Fibroblast of villous mesenchyme (primary cell): Measurements from ENCODE around the gene ADAM12. TPM values are rescaled to one million over a fixed set of nuclear protein-coding genes. Genes with fewer than 3 reads are reported as not detected.

ENCODE experiments used
- DNase-seq: peaks from one replicate; pipeline ENCODE4 v3.0.0-alpha.2; 2010; ENCODE audit warnings: low read depth
- H3K4me3 ChIP-seq: 2 replicates; pipeline ENCODE4 v1.5.1; 2011; ENCODE audit warnings: low read depth, mild to moderate bottlenecking, low read length
- total RNA-seq: library from RNA; depleted of rRNA; stranded (reverse); fragments of >200 nt; gene quantifications from 2 replicates; pipeline ENCODE4 v1.2.3, GENCODE V29; 2012
- TF ChIP-seq, protein P1 (sequence below): IDR thresholded peaks from 2 replicates; pipeline ENCODE4 v1.5.1; 2012; ENCODE audit warnings: low read depth, mild to moderate bottlenecking, low read length; ENCODE audit not compliant: insufficient read depth

The ADAM12 gene
- total RNA-seq, 1 donor: 22.5 TPM

DNA sequence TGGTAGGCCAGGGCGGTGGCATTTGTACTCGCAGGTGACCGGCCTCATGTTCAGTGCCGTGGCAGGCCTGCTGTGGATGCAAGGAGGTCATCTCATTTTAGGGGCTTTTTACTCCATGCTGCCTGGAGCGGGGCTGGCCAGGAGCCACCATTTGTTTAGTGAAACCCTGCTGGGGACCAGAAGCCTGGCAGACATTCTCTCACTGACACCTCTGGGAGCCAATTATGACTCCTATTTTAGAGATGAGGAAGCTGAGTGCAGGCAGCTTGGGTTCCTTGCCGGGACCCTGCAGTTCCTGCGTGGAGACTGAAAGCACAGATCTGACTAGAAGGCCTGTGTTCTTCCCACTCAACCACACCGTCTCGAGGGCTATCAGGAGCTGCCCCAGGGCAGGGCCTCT is 305.3 kb downstream of the ADAM12 start:
- no peak overlapping the region for H3K4me3 ChIP-seq
- DNase-seq: no peak
- TF ChIP-seq, protein P1, sequence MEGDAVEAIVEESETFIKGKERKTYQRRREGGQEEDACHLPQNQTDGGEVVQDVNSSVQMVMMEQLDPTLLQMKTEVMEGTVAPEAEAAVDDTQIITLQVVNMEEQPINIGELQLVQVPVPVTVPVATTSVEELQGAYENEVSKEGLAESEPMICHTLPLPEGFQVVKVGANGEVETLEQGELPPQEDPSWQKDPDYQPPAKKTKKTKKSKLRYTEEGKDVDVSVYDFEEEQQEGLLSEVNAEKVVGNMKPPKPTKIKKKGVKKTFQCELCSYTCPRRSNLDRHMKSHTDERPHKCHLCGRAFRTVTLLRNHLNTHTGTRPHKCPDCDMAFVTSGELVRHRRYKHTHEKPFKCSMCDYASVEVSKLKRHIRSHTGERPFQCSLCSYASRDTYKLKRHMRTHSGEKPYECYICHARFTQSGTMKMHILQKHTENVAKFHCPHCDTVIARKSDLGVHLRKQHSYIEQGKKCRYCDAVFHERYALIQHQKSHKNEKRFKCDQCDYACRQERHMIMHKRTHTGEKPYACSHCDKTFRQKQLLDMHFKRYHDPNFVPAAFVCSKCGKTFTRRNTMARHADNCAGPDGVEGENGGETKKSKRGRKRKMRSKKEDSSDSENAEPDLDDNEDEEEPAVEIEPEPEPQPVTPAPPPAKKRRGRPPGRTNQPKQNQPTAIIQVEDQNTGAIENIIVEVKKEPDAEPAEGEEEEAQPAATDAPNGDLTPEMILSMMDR: no peak

DNA sequence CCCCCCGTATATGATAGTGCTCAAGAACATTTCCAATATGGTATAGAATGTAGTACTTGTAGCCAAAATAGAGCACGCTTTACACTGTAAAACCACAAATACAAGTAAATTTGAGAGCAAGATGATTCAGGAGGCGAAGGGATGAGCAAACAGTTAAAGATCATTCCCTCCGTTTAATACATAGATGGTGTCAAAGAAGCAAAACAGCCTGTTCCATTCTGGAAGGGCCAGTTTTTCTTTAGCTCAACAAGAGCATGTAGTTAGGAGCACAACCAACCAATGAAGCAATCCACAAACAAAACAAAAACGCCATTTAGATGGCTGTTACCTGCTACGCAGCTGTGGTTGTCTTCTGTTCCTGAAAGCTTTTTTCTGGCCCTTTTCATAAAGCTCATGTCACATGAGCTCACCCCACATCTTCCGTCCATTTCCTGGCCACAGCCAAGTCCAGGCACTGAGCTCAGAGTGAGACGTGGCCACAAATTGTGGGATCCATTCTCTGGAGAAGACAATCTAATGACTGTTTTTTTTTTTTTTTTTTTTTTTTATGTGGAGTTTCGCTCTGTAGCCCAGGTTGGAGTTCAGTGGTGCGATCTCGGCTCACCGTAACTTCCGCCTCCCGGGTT is 306.3 kb downstream of the ADAM12 start:
- TF ChIP-seq, protein P1: no peak
- H3K4me3 ChIP-seq: no peak overlapping the region
- no peak for DNase-seq

DNA sequence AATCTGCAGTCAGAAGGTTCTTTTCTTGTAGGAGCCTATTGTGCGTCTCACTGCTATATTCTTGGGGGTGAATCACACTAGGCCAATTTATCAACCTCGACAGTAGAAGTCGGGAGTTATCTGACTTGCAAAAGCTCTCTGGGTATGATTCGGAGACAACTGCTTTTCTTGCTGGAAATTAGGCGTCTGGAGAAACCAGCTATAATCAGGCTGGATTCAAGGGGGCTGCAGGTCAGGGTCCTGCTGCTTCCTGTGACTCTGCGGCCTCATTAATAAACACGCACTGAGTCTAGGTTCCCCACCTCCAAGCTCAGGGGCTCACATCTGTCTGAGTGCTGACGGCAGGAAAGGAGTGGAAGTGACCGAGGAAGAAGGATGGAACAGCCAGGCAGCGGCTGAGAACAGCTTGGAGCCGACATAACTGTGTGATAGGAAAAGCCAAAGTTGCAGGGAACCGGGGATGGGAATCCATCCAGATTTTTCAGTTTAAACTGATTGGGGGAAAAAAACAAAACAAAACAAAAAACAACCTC is 307.3 kb downstream of the ADAM12 start:
- DNase-seq: peak; percentile 60
- no peak overlapping the region for H3K4me3 ChIP-seq
- TF ChIP-seq, protein P1: no peak

DNA sequence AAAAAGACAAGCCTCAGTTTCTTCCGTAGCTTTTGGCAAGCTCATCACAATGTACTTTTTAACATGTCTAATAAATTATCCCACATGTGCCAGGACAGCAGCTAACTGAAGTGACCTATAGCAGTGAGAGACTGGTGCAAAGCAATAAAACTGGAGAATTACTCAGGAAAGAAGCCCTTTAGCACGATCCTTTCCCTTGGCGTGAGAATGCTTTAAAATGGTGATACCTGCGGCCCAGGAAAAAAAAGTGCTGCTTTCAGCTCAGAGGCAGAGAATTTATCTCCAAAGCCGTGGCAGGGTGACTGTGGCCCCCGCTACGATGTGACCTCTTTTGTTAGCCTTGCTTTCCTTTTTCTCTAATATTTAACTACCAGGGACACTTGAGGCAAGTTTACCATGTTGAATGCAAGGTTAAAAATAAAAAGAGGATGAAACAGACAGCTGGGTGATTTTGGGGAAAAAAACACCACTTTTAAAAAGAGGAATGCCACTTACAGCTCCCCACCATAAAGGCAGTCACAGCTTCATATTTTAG is 307.9 kb downstream of the ADAM12 start:
- no peak for DNase-seq
- no peak overlapping the region for H3K4me3 ChIP-seq
- TF ChIP-seq, protein P1: no peak

DNA sequence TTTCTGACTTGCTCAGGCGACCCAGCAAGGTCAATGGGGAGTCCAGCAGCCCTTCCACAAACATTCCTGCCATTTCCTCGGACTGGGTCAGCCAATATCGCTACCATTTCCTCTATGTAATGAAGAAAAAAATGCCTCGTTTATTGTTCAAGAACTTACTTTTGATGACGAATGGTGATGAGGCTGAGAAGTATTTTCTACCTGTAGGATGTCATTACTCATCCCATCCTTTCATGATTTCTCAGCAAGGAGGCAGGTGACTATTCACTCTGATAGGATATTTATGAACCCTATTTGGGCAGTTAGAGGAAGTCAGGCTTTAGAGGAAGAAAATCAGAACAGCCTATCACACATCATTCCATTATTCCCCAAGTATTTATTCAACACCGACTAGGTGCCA is 313.3 kb downstream of the ADAM12 start:
- DNase-seq: no peak
- TF ChIP-seq, protein P1: no peak
- no peak overlapping the region for H3K4me3 ChIP-seq

DNA sequence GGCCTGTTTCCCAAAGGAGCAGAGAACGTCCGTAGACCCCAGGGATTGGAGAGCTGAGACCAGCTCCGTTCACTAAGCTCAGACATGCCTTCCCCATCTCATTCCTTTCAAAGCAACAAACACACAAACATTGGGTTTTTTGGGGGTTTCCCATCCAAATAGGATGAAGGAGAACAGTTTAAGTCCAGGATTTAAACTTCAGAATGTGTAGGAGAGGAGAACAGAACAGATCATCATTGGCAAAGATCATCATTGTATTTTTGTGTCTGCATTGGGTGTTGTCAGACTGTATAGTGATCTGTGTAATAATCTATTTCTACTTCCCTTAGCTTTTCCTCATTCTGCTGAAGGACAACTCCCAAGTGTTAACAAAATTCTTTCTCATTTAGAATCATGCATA is 314.0 kb downstream of the ADAM12 start:
- no peak overlapping the region for H3K4me3 ChIP-seq
- no peak for DNase-seq
- TF ChIP-seq, protein P1: no peak

DNA sequence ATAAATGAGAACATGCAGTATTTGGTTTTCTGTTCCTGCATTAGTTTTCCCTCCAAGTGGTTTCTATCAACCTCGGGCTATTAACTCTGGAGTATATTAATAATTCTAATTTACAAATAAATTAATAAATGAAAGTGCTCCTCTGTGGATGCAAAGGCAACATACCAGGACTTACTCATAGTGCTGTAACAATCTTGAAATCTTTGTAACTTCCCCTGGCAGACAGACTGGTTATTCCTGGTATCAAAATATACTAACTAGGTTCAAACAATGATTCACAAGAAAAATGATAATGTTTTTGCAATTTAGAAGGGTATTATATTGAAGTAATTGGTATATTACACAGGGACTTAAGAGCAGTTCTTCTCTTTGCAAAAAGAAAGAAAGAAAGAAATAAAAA is 314.7 kb downstream of the ADAM12 start:
- TF ChIP-seq, protein P1: no peak
- H3K4me3 ChIP-seq: no peak overlapping the region
- DNase-seq: no peak
